Astrocyte of the spinal cord (primary cell): ENCODE data around the gene TEP1.
"Not testable (repeated sequence)": the region's sequence is repeated elsewhere in the genome, so short reads cannot be mapped to it uniquely, and the experiment has no call there.

Experiments used
- DNase-seq: peaks from one replicate; pipeline ENCODE4 v3.0.0; 2011; ENCODE audit warnings: low read depth, low spot score
- H3K4me3 ChIP-seq: 2 replicates; pipeline ENCODE4 v1.5.1; 2011; ENCODE audit warnings: low read depth, mild to moderate bottlenecking, low read length, moderate library complexity
- in situ Hi-C: cut with HindIII; loops from 2 replicates; pipeline ENCODE4 v1.10.0; 2017; ENCODE audit warnings: low sequenced_read_pairs
- TF ChIP-seq, protein P1 (sequence below): IDR thresholded peaks from 2 replicates; pipeline ENCODE4 v1.5.1; 2012; ENCODE audit warnings: low read depth, mild to moderate bottlenecking, low read length, inconsistent platforms

The TEP1 gene

DNA sequence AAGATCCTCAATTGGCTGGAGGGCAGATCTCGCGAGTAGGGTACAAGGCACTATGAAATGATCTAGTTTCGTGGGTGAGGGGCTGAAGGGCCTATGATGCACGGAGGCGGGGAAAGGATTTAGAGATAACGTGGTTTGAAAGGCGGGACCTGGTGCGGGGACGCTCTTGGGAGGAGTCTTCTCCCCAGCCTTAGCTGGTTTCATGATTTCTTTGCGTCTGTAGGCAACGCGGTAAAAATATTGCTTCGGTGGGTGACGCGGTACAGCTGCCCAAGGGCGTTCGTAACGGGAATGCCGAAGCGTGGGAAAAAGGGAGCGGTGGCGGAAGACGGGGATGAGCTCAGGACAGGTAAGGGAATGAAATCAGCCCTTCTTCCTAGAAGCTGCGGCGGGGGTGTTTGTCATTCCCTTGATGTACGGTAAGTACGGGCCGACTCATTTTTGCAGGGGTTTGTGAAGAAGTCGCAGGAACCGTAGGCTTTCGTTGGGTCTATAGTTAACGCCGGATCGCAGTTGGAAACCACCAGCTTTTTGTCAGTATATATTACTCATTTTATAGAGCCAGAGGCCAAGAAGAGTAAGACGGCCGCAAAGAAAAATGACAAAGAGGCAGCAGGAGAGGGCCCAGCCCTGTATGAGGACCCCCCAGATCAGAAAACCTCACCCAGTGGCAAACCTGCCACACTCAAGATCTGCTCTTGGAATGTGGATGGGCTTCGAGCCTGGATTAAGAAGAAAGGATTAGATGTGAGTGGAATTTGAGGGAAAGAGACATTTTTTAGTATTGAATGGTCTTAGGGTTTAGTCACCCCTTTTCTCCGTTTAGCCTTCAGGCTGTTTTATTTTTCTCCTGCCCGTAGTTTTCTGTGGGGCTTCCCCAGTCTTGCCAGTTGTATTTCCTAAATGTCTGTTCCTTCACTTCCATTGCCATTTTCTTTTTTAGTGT lies 42.3 kb upstream of the TEP1 start:
- DNase-seq: no peak
- TF ChIP-seq, protein P1, sequence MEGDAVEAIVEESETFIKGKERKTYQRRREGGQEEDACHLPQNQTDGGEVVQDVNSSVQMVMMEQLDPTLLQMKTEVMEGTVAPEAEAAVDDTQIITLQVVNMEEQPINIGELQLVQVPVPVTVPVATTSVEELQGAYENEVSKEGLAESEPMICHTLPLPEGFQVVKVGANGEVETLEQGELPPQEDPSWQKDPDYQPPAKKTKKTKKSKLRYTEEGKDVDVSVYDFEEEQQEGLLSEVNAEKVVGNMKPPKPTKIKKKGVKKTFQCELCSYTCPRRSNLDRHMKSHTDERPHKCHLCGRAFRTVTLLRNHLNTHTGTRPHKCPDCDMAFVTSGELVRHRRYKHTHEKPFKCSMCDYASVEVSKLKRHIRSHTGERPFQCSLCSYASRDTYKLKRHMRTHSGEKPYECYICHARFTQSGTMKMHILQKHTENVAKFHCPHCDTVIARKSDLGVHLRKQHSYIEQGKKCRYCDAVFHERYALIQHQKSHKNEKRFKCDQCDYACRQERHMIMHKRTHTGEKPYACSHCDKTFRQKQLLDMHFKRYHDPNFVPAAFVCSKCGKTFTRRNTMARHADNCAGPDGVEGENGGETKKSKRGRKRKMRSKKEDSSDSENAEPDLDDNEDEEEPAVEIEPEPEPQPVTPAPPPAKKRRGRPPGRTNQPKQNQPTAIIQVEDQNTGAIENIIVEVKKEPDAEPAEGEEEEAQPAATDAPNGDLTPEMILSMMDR: no peak
- peak overlapping the region; percentile 95 for H3K4me3 ChIP-seq
- in situ Hi-C loops: no loop called here

DNA sequence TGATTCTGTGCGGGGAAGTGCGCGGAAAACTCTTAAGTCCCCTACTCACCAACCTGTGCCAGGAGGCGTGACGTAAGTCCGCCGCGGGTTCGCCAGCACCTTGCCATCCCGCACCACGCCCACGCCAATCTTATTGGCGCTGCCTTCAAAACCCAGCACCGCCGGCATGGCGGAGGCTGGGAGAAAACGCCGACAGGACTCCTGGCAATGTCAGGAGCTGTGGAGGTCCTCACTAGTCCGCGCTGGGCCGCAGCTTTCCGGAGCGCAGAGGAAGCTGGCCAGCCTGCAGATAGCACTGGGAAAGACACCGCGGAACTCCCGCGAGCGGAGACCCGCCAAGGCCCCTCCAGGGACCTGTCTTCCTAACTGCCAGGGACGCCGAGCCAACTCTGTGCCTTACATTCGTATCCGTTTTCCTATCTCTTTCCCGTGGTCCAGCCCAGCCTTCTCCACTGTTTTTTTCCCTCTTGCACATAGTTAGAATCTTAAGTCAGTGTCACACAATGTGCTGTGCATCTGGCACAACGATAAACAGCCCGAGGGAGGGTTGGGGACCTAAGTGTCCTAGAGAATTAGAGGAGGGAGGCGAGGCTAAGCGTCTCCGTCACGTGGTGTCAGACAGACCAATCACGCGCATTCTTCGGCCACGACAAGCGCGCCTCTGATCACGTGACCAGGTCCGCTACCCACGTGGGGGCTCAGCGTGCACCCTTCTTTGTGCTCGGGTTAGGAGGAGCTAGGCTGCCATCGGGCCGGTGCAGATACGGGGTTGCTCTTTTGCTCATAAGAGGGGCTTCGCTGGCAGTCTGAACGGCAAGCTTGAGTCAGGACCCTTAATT lies 41.4 kb upstream of the TEP1 start, which contains the start of the genes APEX1 and OSGEP:
TSS of gene APEX1 (plus strand) at position 711 of the 839 bp plus-strand sequence. CDS start 420 bp downstream, outside the sequence.
TSS of gene OSGEP (minus strand) at position 297 of the 839 bp plus-strand sequence. CDS start at position 168, 129 bp downstream.
- peak within 1 kb of the TSS; percentile 95 for H3K4me3 ChIP-seq
- DNase-seq: peak; percentile 99
- in situ Hi-C loops: no loop called here
- TF ChIP-seq, protein P1: no peak

DNA sequence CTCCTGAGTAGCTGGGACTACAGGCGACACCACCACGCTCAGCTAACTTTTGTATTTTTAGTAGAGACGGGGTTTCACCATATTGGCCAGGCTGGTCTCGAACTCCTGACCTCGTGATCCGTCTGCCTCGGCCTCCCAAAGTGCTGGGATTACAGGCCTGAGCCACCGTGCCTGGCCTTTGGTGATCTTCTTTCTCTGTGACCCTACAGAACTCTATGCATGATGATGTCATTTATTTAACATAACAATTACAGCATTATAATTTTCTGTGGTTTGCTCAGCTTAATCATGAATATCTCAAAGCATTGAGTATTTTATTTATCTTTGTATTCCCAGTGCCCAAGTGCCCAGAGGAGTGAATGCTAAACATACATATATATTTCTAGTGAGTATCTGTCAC lies 39.5 kb upstream of the TEP1 start:
- in situ Hi-C loops, H3K4me3 ChIP-seq, DNase-seq: not testable (repeated sequence)

DNA sequence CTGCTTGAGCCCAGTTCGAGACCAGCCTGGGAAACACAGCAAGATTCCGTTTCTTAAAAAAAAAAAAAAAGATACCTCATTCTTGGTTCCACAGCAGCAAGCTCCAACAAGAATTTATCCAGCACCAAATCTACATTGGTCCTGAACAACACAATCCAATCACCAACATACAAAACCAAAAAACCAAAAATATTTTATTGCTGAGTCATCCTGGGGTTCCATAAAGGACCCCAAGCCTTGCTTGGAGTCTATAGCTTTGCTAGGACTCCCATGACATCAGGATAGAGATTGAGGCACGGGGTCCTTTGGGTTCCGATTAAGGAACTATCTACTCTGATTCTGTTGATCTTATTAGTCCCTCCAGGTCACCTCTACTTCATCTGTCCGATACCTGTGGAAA lies 33.6 kb upstream of the TEP1 start:
- H3K4me3 ChIP-seq: no peak overlapping the region
- TF ChIP-seq, protein P1: no peak
- no peak for DNase-seq
- in situ Hi-C loops: no loop called here

DNA sequence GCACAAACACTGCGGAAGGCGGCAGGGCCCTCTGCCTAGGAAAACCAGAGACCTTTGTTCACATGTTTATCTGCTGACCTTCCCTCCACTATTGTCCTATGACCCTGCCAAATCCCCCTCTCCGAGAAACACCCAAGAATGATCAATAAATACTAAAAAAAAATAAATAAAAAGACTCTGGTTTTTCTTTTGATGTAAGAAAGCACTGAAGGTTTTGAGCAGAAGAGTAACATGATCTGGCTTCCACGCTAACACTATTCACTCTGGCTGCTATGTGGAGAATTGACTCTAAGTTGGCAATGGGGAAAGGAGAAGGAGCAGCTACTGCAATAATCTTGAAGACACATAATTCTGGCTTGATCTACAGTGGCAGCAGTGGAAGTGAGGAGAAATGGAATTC lies 30.3 kb upstream of the TEP1 start:
- in situ Hi-C loops: not testable (repeated sequence)

DNA sequence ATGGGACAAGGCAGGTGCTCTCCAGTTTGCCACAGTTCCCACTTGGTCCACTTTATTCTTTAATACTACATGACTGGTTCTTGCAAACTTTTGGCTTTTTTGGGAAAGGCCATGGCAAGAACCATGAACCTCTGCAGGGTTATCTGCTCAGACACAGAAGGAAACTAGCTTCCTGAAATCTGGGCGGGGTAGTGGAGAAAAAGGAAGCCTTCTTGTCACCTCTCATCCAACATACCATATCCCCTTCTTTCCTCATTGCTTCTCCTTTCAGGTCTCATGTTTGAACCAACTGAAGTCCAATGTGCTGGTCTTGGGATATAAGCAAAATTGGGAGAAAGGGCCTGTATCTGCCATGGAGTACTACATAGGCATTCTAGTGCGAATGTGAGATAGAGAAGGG lies 28.2 kb upstream of the TEP1 start:
- no peak for DNase-seq
- H3K4me3 ChIP-seq: no peak overlapping the region
- in situ Hi-C loops: no loop called here
- TF ChIP-seq, protein P1: no peak

More for the DNA sequence above, 30.3 kb upstream of the TEP1 start:
- not testable (repeated sequence) for H3K4me3 ChIP-seq, DNase-seq

DNA sequence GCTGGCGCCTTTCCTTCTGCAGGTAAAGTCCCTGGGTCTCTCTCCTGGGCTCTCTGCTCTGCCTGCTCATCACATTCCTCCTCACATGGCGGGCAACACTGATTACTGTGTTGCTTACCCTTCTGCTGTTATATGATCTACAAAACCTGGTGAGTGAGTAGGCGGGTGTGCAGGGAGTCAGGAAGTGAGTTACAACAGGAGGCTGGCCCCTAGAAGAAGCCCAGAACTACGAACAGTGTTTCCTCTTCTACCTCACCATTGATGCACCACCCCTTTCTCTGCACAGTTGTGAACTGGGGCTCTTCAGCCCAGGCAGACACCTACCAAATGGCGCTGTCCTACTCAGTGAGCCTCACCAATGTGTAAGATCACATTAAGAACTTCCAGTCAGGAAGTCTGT lies 27.6 kb upstream of the TEP1 start:
- DNase-seq: no peak

More for the DNA sequence above, 27.6 kb upstream of the TEP1 start:
- in situ Hi-C loops: no loop called here
- H3K4me3 ChIP-seq: no peak overlapping the region
- TF ChIP-seq, protein P1: no peak
